ENCODE results near the gene NR1D2.

GRCh38 chr3:23991683-23992628, 46.9 kb downstream of the NR1D2 start:
- TF ChIP-seq, protein P1, sequence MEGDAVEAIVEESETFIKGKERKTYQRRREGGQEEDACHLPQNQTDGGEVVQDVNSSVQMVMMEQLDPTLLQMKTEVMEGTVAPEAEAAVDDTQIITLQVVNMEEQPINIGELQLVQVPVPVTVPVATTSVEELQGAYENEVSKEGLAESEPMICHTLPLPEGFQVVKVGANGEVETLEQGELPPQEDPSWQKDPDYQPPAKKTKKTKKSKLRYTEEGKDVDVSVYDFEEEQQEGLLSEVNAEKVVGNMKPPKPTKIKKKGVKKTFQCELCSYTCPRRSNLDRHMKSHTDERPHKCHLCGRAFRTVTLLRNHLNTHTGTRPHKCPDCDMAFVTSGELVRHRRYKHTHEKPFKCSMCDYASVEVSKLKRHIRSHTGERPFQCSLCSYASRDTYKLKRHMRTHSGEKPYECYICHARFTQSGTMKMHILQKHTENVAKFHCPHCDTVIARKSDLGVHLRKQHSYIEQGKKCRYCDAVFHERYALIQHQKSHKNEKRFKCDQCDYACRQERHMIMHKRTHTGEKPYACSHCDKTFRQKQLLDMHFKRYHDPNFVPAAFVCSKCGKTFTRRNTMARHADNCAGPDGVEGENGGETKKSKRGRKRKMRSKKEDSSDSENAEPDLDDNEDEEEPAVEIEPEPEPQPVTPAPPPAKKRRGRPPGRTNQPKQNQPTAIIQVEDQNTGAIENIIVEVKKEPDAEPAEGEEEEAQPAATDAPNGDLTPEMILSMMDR (conservative IDR thresholded peaks at IDR 0.05) = no peak
- TF ChIP-seq EZH2 (IDR thresholded peaks at IDR 0.05; ENCODE audit: low read depth) = no peak
